GM04504 (cell line): Measurements from ENCODE around the gene TNFRSF13B.
"Not testable (repeated sequence)": the region's sequence is repeated elsewhere in the genome, so short reads cannot be mapped to it uniquely, and the experiment has no call there.

ENCODE experiments used
- DNase-seq: peaks from one replicate; pipeline ENCODE4 v3.0.0-alpha.2; 2012; ENCODE audit warnings: low read depth

TNFRSF13B gene

DNA sequence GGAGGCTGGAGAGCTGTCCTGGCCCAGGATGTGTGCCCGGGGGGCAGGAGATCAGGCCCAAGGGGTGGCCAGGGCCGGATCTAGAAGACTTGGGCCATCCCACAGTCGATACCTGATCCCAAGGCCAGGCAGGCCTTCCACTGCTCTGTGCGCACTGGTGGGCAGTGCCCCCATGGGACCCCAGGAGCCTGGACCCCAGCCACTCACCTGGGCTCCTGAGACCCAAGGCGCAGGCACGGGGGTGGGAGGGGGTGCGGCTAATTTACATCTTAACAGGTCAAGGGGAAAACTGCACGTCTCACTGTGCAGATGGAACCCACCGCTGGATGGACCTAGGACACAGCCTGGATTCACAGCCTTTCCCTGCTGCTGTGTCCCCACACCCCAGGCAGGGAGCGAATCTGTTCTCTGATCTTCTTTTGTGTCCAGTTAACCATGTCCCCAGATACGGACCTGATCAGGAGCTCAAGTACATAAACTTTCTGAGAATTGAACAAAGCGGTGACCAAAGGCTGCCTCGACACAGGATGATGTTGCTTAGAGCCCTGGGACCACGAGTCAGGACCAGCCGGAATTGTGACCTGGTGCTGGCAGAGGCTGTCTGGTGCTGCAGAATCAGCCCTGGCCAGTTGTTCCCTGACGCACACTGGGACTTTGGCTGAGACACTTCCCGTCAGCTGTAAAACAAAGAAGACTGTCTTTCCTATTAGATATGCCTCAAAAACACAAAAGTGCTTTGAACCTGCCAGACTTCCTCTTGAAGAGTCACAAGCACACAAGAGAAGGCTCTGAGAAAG lies 60.6 kb downstream of the TNFRSF13B start:
- DNase-seq, result no peak

DNA sequence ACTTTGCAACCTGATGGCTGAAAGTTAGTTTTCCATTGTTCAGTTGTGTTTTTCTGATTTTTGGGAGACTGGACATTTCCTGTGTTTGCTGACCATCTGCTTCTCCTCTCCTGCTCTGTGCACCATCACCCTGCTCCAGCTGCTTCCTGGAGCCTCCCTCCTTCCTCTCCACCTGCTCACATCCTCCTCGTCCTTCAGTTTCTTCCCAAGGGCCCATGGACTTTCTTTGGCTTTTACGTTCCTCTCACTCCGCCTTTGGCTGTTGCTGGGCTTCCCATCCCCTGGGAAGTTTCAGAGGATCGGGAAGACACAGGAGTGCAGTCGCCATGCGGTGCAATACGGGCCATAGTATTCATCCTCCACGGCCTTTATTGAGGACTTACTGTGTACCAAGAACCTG lies 61.6 kb downstream of the TNFRSF13B start:
- no peak for DNase-seq

DNA sequence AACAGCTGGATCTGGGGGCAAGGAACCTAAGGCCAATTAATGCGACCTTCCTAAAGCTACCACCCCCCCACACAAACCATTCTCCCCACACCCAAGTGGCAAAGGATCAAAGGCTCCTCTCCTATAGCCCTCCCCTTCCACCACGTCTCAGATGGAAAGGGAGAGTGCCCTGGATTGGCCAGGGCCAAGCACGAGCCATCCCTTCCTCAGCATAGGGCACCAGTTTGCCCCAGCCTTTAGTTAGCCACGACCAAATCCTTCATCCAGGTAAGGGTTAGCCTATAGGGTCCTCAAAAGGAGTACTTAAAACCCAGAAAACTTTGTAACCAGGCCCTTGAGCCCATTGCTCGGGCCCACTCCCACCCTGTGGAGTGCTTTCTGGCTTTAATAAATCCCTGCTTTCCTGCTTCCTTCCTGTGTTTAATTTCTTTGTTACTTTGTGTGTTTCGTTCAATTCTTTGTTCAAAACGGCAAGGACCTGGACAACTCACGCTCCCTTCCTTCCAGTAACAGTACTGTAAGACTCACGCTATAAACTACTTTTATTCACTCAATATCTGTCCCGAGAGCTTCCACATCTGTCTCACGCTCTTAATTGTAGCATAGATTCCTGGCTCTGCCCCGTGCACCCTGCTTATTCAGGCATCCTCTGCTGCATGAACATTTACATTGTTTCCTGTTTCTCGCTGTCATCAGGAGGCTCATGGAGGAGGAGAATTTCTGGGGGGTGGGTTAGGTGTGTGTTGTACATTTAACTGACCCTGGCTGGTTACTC lies 62.3 kb downstream of the TNFRSF13B start:
- DNase-seq, result no peak

DNA sequence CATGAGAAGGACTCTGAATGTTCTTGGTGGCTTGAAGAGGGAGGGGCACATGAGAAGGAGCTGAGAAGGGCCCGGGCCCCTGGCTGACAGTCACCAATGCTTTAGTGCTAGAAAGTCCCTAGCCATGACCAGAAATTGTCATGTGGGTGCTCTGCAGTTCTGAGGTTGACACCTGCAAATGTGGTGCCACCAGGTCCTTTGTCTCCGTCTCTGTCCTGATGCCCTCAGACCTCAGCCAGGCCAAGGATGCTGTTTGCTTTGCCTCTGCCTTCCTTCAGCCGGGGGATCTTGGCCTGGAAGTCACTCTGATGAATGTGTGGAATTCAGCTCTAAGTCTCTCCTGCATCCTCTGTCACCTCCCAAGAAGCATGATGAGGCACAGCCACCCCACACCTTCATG lies 63.6 kb downstream of the TNFRSF13B start:
- no peak for DNase-seq

DNA sequence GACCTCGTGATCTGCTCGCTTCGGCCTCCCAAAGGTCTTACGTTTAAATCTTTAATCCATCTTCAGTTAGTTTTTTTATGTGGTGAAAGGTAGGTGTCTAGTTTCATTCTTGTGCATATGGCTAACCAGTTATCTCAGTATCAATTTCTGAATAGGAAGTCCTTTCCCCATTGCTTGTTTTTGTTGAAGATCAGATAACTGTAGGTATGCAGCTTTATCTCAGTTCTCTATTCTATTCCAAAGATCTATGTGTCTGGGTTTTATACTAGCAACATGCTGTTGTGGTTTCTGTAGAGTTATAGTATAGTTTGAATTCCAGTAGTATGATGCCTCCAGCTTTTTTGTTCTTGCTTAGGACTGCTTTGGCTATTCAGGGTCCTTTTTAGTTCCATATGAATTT lies 65.2 kb downstream of the TNFRSF13B start:
- DNase-seq, result no peak

DNA sequence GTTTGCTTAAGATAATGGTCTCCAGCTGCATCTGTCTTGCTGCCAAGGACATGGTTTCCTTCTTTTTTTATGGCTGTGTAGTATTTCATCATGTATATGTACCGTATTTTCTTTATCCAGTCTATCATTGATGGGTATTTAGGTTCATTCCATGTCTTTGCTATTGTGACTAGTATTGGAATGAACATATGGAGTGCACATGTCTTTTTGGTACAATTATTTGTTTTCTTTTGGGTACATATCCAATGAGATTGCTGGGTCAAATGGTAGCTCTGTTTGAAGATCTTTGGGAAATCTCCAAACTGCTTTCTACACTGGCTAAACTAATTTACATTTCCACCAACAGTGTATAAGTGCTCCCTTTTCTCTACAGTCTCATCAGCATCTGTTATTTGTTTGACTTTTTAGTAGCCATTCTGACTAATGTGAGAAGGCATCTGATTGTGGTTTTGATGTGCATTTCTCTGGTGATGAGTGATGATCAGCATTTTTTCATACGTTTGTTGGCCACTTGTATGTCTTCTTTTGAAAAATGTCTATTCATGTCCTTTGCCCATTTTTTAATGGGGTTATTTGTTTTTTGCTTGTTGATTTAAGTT lies 66.2 kb downstream of the TNFRSF13B start:
- peak; percentile 86 for DNase-seq

DNA sequence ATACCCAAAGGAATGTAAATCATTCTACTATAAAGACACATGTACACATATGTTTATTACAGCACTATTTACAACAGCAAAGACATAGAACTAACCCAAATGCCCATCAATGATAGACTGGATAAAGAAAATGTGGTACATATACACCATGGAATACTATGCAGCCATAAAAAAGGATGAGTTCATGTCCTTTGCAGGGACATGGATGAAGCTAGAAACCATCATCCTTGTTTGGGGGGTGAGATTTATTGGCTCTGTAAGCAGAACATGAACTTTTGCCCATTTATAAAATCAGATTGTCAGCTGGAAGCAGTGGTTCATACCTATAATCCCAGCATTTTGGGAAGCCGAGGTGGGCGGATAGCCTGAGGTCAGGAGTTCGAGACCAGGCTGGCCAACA lies 68.8 kb downstream of the TNFRSF13B start:
- not testable (repeated sequence) for DNase-seq

DNA sequence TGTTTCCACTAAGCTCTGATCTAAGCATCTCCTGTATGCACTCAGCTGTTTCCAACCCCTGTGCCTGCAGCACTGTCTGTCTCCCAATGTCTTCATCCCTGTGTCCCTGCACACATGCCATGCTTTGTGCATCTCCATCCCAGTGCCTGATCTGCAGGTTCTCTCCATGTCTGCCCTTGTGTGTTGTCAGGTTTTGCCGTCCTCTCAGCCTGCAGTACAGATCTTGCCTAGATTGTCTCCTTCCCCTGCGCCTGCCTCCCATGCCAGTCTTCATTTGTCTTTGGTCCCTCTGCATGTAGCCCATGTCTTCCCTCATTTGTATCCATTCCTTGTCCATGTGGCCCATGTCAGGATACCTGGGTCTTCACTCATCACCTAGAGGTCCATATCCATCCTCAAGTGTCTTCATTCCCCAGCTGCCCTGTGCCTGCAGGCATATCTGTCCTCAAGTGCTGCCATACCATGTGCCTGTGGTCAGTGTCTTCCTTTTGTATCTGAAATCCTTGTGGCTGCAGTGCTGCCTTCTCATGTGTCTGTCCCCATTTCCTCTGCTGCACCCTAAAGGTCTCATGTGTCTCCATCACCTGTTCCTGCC lies 71.5 kb downstream of the TNFRSF13B start:
- no peak for DNase-seq

DNA sequence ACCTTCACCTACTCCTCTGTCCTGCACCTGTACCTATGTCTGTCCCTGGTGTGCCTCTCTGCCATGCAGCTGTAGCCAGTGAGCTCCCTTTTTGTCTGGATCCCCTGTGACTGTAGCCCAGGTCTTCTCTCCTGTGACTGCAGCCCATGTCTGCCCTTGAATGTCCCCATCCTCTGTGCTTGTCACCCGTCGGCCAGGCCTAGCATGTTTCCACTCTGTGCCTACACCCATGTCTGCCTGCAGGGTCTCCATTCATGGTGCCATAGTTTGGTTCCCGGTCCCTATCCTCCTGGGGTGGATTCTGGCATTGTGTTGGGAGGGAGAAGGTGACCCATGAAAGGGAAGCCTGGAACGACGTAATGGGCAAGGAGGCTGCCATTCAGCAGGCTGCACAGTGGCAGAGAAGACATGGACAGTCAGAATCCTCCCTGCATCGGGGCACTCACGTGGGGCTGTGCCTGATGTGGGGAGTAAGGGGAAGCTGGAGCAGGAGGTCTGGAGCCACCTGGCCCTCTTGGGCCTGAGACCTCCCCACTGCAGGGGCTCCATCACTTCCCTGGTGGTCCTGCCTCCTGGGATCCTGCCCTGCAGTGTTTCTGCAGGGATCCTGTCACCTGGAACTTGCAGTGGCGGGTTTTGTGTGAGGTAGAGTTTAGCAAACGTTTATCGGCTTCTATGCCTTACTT lies 74.6 kb downstream of the TNFRSF13B start:
- not testable (repeated sequence) for DNase-seq

DNA sequence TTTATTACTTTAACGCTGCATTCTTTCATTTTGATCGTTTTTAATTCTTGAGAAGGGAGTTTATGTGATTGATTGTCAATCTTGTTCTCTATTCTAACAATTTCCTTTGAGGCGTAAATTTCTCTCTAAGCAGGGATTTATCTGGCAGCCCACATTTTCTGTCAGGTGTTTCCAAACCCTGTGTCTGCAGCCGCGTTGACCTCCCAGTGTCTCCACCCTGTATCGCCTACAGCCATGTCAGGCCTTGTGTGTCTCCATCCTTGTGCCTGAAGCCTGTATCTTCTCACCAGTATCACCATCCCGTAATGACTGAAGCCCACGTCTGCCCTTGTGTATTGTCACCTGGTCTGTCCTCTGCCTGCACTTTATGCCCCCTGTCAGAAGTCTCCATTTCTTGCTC lies 75.7 kb downstream of the TNFRSF13B start:
- DNase-seq, result not testable (repeated sequence)

DNA sequence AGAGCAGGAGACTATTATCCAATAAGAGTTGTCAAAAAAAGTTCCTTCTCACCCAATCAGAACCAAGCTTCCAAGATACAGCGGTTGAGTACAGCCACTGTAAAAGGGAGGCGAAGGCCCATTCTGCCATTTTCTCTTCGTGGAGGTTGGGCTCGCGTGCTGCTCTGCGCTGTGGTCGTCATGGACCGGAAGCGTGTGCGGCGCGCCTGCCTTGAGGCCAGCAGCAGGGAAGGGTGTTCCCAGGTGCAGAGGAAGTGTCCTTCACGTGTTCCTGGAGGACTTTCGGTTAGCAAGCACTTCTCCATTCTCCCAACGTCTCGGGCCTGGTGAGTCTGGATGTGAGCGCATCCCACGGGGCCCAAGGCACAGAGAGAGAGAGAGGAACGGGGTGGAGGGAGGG lies 78.4 kb downstream of the TNFRSF13B start:
- DNase-seq, result not testable (repeated sequence)

DNA sequence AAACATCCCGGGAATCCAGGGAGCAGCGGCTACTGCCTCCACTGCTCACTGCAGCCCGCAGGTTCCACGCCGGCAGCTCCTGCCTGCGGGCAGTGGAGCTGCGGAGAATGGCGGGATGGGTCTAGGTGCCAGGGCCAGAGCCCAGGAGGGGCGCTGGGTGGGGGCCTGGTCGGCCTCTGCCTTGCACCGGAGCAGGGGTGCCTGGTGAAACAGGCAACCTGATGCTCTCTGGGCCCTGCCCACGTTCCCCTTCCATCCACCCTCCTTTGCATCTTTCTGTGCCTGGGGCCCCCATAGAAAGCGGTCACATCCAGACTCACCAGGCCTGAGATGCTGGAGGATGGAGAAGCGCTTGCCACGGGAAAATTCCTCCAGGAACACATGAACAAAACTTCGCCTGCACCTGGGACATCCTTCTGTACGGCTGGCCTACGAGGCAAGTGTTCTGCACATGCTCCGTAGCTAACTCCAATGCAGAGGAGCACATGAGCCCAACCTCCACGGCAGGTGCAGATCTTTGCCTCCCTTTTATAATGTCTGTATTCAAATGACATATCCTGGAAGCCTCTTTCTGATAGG lies 79.0 kb downstream of the TNFRSF13B start:
- DNase-seq, result not testable (repeated sequence)

DNA sequence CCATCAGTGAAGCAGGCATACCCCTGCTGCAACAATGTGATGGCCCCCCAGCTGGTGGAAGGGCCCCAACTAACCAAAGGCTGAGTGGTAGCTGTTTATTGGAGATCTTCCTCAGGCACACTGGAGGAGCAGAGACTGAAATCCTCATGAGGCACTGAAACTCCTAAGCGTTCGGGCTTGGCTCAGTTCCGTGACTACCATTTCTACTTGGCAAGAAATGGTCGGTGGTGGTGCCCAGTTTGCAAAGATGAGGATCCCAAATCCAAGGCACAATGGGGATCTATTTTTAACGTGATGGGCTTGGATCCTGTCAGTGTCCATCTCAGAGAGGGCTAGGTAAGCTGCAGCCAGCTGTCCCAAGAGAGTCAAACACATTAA lies 82.8 kb downstream of the TNFRSF13B start:
- DNase-seq, result no peak
